Right renal pelvis (tissue), 4 donors: ENCODE results near the gene BSN. TPM values are rescaled to one million over a fixed set of nuclear protein-coding genes. Genes with fewer than 3 reads are reported as not detected.

Experiments used
- DNase-seq, 4 donors: peaks; one replicate each; pipeline ENCODE4 v3.0.0-alpha.2; 2013; ENCODE audit warnings: low read depth in 4 of 4, low spot score in 3 of 4, missing footprints in 1 of 4
- polyA plus RNA-seq, 4 donors: library from polyadenylated mRNA; unstranded; fragments of 120-200 nt; gene quantifications; one replicate each; pipeline ENCODE4 v1.2.1, GENCODE V29; 2013; ENCODE audit not compliant: insufficient read length in 4 of 4

Gene BSN, protein sequence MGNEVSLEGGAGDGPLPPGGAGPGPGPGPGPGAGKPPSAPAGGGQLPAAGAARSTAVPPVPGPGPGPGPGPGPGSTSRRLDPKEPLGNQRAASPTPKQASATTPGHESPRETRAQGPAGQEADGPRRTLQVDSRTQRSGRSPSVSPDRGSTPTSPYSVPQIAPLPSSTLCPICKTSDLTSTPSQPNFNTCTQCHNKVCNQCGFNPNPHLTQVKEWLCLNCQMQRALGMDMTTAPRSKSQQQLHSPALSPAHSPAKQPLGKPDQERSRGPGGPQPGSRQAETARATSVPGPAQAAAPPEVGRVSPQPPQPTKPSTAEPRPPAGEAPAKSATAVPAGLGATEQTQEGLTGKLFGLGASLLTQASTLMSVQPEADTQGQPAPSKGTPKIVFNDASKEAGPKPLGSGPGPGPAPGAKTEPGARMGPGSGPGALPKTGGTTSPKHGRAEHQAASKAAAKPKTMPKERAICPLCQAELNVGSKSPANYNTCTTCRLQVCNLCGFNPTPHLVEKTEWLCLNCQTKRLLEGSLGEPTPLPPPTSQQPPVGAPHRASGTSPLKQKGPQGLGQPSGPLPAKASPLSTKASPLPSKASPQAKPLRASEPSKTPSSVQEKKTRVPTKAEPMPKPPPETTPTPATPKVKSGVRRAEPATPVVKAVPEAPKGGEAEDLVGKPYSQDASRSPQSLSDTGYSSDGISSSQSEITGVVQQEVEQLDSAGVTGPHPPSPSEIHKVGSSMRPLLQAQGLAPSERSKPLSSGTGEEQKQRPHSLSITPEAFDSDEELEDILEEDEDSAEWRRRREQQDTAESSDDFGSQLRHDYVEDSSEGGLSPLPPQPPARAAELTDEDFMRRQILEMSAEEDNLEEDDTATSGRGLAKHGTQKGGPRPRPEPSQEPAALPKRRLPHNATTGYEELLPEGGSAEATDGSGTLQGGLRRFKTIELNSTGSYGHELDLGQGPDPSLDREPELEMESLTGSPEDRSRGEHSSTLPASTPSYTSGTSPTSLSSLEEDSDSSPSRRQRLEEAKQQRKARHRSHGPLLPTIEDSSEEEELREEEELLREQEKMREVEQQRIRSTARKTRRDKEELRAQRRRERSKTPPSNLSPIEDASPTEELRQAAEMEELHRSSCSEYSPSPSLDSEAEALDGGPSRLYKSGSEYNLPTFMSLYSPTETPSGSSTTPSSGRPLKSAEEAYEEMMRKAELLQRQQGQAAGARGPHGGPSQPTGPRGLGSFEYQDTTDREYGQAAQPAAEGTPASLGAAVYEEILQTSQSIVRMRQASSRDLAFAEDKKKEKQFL (N-terminal part only)
- 1 to 10 TPM in 3 of 4 donors, under 1 TPM in 1; 0.98 to 1.8 (median 1.5) TPM for polyA plus RNA-seq

DNA sequence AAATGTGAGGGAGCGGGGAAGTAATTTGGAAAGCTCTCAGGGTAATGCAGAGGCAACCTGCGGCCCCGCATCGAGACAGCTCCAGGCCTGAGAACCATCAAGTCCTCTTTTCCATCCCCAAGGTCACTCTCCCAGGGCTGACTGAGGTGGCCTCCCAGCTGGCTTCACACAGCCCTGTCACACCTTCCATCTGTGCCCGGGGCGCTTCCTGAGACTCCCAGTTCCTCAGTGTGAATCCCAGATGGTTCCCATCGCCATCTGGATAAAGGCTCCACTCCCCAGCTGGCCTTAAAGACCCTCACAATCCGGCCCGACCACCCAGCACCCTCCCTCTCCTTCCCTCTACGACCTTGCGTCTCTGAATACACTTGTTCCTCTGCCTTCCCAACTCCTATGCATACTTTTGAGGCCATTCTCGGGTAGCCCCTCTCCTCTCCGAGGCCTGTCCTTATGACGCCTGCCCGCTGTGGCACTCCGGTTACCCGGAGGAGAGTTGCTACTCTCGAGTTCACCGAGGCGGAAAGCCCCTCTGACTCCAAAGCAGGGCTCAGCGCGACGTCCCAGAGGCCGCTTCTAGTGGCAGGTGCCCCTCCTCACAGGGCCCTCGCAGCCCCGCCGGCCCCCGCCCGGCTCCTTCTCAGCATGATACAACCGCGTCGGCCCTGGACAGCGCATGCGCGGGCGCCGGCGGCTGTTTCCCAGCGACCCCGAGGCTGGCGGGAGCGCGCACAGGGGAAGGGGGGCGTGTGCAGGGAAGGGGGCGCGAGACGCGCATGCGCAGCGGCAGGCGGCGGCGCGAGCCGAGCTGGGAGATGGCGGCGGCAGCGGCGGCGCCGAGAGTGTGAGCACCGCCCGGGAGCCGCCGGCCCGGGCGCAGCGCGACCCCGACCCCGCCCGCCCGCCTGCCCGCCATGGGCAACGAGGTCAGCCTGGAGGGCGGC lies at the start of gene BSN:
BSN (plus strand) TSS at position 786 of the 941 bp plus-strand sequence; CDS start at position 912, 126 bp downstream.
- DNase-seq: peak; percentile 83 to 88 (median 84)

DNA sequence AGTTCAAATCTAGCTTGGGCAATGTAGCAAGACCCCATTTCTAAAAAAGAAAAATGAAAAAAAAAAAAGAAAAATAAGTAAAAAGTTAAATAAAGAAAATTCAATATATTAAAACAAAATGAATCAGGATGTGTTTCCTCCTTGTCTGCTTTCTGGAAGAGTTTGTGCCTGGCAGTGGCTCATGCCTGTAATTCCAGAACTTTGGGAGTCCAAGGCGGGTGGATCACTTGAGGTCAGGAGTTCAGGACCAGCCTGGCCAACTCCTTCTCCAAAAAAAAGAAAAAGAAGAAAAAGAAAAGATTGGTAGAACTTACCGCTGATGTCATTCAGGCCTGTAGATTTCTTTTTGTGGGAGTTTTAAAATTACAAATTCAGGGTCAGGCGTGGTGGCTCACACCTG lies 47.4 kb upstream of the BSN start:
- no peak for DNase-seq

DNA sequence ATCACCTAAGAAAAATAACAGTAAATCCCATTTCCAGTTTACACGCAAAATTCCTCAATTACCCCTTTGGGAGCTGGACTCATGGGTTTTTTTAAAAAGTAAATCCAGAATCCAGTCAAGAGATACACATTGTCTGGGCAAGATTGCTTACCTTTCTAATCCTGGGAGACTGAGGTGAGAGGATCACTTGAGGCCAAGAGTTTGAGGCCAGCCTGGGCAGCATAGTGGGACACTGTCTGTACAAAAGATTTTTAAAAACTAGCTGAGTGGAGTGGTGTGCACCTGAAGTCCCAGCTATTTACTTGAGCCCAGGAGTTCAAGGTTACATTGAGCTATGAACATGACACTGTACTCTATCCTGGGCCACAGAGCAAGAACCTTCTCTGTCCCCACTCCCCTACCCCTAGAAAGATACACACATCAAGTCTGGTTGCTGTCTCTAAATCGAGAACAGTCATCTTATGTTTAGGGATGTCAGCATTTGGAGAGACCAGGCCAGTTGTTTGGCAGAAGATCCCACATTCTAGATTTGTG lies 45.2 kb upstream of the BSN start:
- no peak for DNase-seq

DNA sequence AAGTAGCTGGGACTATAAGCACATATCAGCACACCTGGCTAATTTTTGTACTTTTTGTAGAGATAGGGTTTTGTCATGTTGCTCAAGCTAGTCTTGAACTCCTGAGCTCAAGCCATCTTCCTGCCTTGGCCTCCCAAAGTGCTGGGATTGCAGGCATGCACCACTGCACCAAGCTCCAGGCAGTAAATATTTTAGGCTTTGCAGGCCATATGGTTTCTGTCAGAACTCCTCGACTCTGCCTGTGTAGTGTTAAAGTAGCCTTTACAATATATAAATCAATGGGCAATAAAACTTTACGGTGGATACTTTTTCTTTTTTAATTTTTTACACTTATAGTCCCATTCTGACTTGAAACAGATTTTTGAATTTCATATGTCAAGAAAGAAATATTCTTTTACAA lies 42.6 kb upstream of the BSN start:
- peak in 1 of 4 donors; percentile 55 for DNase-seq

DNA sequence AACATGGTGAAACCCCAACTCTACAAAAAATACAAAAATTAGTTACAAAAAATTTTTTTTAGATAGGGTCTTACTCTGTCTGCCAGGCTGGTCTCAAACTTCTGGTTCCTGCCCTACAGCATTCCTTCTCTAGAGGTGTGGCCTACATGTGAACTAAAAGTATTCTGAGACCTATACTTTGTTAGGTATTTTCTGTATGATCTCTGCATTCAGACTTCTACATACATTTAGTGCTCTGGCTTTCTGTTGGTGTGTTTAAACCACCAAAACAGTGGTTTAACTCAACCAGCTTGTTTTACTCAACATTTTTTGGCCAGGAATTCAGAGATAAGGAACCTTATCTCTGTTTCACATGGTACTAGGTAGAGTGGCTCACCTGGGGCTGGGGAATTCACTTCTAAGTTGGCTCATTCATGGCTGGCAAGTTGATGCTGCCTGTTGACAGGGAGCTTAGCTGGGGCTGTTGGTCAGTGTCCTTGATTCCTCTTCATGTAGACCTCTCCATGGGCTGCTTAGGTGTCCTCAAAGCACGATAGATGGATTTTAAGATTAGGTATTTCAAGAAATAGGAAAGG lies 41.4 kb upstream of the BSN start:
- no peak for DNase-seq

DNA sequence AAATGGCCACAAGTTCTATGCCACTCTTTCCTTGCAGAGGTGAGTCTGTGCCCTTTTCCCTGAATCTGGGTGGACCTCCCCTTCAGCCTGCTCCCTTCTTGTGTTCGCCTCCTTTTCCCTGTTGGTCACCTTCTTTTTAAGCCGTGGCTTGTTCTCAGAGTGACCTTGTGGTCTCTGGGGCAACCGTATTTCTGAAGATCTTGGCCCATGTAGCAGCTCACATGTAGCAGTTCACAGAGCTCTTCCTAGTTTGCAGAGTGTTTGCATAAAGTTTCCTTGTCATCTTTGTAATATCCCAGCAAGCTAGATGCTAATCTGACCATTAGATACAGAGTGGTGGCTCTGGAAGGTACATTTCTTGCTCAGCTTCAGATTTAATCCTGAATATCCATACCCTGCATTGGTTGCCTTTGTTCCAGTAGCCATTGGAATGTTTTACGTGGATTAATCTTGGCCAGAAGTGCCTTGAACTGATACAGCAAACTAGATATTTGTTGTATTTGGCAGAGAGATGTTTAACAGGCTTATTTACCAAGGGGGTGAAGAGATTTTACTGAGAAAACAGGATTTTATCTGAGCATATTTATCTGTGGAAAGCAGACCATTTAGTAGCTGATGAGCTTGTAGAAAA lies 40.7 kb upstream of the BSN start:
- no peak for DNase-seq

DNA sequence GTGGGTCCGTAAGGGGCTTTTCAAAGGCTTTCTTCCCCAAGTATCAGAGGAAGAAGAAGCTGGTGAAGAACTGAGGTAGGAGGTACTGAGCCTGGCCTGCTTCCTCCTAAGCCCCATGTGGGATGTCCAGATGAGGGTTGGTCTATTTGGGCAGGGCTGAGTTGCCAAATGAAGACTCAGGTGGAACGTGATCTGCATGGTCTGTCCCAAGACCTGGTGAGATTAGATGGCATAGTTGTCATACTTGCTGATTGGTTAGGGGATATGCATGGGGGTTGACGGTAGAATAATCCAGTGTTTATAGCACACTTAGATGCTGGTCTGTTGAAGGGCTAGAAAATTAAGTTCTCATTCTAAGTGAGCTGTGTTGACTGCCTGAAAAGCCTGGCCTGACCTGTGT lies 36.3 kb upstream of the BSN start:
- no peak for DNase-seq

DNA sequence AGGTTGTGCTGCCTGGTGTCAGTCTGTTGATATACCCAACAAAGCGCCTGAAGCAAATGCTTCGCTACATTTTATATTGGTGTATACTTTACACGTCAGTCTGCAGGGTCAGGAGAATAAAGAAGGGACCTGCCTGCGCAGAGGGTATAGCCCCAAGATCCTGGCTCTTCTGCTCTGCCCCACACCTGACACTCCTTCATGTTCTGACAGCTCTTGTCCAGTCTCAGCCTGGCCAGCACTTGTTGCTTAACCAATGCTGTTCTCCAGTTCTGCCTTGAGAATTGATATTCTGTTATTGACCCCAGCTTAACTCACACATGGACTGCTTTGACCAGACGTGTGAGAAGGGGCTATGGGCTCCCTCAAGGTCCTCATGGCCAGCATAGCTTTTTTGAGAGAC lies 35.8 kb upstream of the BSN start:
- no peak for DNase-seq

DNA sequence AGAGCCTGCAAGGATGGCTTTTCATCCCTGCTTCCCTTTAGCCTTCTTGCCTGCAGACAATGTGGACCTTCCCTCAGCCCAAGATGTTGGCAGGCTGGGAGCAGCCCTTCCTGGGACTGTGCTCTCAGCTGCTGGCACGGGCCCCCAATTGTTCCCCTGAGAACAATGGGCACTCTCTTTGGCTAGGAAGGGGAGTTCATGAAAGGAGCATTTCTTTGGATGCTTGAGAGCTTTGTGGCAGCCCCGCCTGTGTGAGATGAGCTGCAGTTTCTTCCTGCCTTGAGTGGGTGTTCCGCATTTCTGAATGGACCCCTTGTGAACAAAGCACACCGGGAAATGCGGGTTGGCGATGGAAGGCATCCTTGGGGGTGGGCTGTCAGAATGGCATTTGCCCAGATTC lies 35.0 kb upstream of the BSN start:
- DNase-seq: no peak

DNA sequence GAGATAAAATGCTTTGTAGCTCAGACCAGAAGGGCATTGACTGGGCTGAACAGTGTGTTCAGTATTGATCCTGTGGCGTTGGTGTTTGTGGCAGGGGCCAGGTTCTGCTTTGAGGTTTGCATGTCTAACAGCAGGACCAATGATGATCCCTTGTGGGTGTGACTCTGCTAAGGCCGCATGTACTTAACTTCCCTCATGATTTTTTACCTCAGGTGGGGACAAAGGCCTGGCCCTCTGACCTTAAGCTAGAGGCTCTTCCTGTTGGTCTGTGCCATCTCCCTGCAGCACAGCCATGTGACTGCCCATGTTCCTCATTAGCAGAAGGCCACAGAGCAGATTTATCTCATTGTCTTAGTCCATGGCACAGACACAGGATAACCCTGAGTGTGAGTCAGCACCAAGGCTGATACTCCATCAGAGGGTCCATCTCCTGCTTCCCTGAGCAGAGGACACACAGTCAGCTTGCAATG lies 34.3 kb upstream of the BSN start:
- no peak for DNase-seq

DNA sequence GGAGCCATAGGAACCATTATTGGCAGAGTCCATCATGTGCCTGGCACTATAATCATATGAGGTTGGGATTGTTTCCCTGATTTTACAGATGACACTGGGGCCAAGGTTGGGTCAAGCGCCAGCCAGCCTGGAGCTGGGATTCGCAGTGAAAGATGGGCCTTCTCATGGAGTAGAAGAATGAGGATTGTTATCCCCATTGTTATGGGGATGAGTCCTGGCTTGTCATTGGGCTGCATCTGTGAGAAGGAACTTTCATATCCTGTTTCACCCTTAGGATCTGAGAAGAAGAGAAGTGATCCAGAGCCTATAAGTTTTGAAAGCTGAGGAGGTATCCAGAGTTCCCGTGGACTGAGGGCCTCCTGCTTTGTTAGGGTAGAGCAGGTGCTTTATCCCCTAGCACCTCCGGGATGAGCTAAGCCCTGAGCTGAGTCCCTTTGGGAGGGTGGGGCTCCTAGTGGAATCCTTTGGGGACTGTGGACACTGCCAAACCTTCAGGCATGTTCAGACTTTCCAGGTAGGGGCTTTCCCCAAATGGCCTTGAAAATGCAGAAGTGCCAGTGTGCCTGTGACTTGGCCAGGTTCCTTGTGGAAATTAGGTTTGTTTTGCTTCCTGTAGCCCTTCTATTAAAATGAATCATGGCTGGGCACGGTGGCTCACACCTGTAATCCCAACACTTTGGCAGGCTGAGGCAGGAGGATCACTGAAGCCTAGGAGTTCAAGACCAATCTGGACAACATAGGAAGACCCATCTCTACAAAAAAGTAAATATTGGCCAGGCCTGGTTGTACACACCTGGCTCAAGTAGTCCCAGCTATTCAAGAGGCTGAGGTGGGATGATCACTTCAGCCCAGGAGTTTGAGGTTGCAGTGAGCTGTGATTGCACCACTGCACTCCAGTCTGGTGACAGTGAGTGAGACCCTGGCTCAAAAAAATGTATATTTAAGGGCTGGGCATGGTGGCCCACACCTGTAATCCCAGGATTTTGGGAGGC lies 30.2 kb upstream of the BSN start:
- DNase-seq: no peak

DNA sequence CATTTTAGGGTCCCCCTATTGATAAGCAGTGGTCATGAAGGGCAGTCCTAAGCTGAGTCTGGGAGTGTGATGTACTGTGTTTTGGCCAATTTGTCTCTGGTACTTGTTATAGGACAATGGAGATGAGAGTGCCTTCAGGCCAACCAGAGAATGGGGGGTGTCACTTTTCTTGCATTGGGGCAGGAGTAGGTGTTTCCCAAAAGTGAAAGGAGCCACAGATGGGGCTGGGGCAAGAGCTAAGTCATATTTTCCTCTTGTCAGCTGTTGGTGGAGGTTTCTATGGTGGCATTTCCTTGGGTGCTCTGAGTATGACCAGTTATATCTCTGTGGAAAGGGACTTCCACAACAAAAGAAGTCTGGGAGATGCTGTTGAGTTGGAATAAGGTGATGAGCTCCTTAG lies 24.7 kb upstream of the BSN start:
- DNase-seq: no peak

DNA sequence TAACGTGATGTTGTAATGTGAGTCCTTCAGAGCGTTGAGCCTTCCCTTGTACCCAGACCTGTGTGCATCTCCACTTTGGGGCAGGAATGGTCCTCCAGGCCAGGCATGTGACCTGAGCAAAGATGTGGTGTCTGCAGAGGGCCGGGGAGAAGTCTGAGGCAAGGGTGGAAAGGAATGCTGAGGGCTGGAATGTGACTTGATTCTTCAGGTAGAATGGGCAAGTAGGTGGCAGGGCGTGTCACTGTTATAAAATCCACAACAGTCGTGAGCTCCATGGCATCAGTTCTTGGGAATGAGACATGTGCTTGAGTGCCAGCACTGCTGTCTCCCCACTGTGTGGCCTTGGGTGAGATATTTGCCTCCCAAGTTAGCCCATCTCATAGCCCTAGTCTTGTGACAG lies 24.0 kb upstream of the BSN start:
- no peak for DNase-seq

DNA sequence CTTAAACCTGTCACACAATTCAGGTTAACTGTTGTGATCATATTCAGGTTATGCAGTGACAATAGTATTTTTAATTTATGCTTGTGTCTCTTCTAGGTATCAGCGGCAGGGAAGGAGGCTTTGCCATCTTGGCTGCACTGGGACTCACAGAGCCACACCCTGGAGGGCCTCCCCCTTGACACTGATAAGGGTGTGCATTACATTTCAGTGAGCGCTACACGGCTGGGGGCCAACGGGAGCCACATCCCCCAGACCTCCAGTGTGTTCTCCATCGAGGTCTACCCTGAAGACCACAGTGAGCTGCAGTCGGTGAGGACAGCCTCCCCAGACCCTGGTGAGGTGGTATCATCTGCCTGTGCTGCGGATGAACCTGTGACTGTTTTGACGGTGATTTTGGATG lies 23.6 kb upstream of the BSN start:
- no peak for DNase-seq

DNA sequence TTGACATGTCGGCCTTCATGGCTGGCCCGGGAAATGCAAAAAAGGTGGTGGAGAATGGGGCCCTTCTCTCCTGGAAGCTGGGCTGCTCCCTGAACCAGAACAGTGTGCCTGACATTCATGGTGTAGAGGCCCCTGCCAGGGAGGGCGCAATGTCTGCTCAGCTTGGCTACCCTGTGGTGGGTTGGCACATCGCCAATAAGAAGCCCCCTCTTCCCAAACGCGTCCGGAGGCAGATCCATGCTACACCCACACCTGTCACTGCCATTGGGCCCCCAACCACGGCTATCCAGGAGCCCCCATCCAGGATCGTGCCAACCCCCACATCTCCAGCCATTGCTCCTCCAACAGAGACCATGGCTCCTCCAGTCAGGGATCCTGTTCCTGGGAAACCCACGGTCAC lies 23.1 kb upstream of the BSN start:
- DNase-seq: no peak

DNA sequence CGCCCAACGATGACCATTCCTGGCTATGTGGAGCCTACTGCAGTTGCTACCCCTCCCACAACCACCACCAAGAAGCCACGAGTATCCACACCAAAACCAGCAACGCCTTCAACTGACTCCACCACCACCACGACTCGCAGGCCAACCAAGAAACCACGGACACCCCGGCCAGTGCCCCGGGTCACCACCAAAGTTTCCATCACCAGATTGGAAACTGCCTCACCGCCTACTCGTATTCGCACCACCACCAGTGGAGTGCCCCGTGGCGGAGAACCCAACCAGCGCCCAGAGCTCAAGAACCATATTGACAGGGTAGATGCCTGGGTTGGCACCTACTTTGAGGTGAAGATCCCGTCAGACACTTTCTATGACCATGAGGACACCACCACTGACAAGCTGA lies 22.6 kb upstream of the BSN start:
- no peak for DNase-seq

DNA sequence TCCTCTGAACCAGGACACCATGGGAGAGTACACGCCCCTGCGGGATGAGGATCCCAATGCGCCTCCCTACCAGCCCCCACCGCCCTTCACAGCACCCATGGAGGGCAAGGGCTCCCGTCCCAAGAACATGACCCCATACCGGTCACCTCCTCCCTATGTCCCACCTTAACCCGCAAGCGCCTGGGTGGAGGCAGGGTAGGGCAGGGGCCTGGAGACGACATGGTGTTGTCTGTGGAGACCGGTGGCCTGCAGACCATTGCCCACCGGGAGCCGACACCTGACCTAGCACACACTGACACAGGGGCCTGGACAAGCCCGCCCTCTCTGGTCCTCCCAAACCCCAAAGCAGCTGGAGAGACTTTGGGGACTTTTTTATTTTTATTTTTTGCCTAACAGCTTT lies 21.2 kb upstream of the BSN start:
- no peak for DNase-seq
